ENCODE measurements around the gene RBFOX2. TPM values are rescaled to one million over a fixed set of nuclear protein-coding genes. Genes with fewer than 3 reads are reported as not detected.

Gene RBFOX2
- total RNA-seq, 2 experiments from 2014 or later, result 54.3 to 78.7 TPM

- no peaks in the 10 kb centered on the region for H3K9me2 ChIP-seq (ENCODE audit: insufficient read depth, low read length)
Measured at GRCh38 chr22:35947794-35948425, 80.7 kb downstream of the RBFOX2 start.

DNA sequence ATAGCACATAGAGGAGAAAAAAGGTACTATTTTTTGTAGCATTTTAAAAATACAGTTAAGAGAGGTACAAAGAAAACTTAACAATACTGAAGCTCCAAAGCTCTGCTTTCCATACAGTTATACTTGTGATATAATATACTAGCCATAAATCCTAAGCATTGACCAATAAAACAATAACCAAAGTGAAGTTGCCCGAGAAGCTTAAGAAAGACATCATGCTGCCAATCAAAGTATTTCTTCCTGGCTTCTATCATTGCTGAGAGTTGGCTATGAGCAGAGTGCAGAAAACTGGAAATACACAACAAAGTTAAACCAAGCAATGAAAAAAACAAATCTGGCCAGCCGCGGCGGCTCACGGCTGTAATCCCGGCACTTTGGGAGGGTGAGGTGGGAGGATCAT lies 84.2 kb downstream of the RBFOX2 start:
- CTCF ChIA-PET (ENCODE audit: unreplicated experiment), result no interaction called here
- H3K4me2 ChIP-seq (ENCODE audit: low read length), result no peak overlapping the region
- no peak overlapping the region for H3K27ac ChIP-seq (ENCODE audit: low read depth, low read length, poor library complexity, severe bottlenecking)
- no peak overlapping the region for H3K4me3 ChIP-seq (ENCODE audit: low read depth, low read length, poor library complexity, severe bottlenecking)
- no TSS peak for BruUV-seq (replicated peaks)
- H2AFZ ChIP-seq (ENCODE audit: low read length), result no peak overlapping the region
- peaks cover 7% of the 10 kb centered on the region; the same call in 1 of the 2 replicates for H4K20me1 ChIP-seq (ENCODE audit: insufficient read depth, low read length)
- no peaks in the 10 kb centered on the region for H3K79me2 ChIP-seq (ENCODE audit: insufficient read depth, low read depth, low read length)
- TF ChIP-seq, protein P1, sequence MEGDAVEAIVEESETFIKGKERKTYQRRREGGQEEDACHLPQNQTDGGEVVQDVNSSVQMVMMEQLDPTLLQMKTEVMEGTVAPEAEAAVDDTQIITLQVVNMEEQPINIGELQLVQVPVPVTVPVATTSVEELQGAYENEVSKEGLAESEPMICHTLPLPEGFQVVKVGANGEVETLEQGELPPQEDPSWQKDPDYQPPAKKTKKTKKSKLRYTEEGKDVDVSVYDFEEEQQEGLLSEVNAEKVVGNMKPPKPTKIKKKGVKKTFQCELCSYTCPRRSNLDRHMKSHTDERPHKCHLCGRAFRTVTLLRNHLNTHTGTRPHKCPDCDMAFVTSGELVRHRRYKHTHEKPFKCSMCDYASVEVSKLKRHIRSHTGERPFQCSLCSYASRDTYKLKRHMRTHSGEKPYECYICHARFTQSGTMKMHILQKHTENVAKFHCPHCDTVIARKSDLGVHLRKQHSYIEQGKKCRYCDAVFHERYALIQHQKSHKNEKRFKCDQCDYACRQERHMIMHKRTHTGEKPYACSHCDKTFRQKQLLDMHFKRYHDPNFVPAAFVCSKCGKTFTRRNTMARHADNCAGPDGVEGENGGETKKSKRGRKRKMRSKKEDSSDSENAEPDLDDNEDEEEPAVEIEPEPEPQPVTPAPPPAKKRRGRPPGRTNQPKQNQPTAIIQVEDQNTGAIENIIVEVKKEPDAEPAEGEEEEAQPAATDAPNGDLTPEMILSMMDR (conservative IDR thresholded peaks at IDR 0.05; ENCODE audit: low read length), result no peak
- TF ChIP-seq EZH2phosphoT487 (IDR thresholded peaks at IDR 0.05; ENCODE audit: borderline replicate concordance, low read depth, low read length), result no peak
- H3K9me2 ChIP-seq (ENCODE audit: insufficient read depth, low read length), result no peaks in the 10 kb centered on the region
- no peak for DNase-seq (ENCODE audit: low spot score)
- intact Hi-C loops (cut with micrococcal nuclease; ENCODE audit: unreplicated experiment), result loop anchor here (5.0 kb wide), 1 partner anchor 103 kb away; no protein-coding TSS in a partner anchor
- no peaks in the 10 kb centered on the region for H3K36me3 ChIP-seq (ENCODE audit: insufficient read depth, low read length)
- H3K9me3 ChIP-seq (ENCODE audit: low read length), result no peaks in the 10 kb centered on the region
- H3K4me1 ChIP-seq (ENCODE audit: insufficient read depth, low read length, poor library complexity, severe bottlenecking), result no peaks in the 10 kb centered on the region
- POLR2A ChIA-PET, result interaction anchor here (0.8 kb wide), 1 partner anchor 44 kb away, joined by 3 read pairs; no protein-coding TSS in a partner anchor

More at GRCh38 chr22:35947794-35948425, 80.7 kb downstream of the RBFOX2 start:
- BruUV-seq (replicated peaks), result no TSS peak
- TF ChIP-seq, protein P1 (conservative IDR thresholded peaks at IDR 0.05; ENCODE audit: low read length), result no peak
- TF ChIP-seq EZH2phosphoT487 (IDR thresholded peaks at IDR 0.05; ENCODE audit: borderline replicate concordance, low read depth, low read length), result no peak
- DNase-seq (ENCODE audit: low spot score), result no peak
- Histone ChIP-seq H4K20me1 (ENCODE audit: insufficient read depth, low read length) (no peaks in the 10 kb centered on the region), H3K79me2 (ENCODE audit: insufficient read depth, low read depth, low read length) (no peaks in the 10 kb centered on the region), H3K9me3 (ENCODE audit: low read length) (no peaks in the 10 kb centered on the region), H3K4me3 (ENCODE audit: low read depth, low read length, poor library complexity, severe bottlenecking) (no peak overlapping the region), H3K4me2 (ENCODE audit: low read length) (no peak overlapping the region), H3K4me1 (ENCODE audit: insufficient read depth, low read length, poor library complexity, severe bottlenecking) (no peaks in the 10 kb centered on the region), H2AFZ (ENCODE audit: low read length) (no peak overlapping the region), H3K36me3 (ENCODE audit: insufficient read depth, low read length) (no peaks in the 10 kb centered on the region), H3K27ac (ENCODE audit: low read depth, low read length, poor library complexity, severe bottlenecking) (no peak overlapping the region)
- intact Hi-C loops (cut with micrococcal nuclease; ENCODE audit: unreplicated experiment), result loop anchor here (5.0 kb wide), 1 partner anchor 59 kb away; no protein-coding TSS in a partner anchor
- POLR2A ChIA-PET, result interaction anchor here (0.6 to 1.0 kb wide), 7 partner anchors 11 to 648 kb away, joined by 3 to 10 read pairs (median 4); partner anchors contain the start of gene APOL2
- CTCF ChIA-PET (ENCODE audit: unreplicated experiment), result no interaction called here

- no peak for TF ChIP-seq EZH2phosphoT487 (IDR thresholded peaks at IDR 0.05; ENCODE audit: borderline replicate concordance, low read depth, low read length)
- TF ChIP-seq, protein P1 (conservative IDR thresholded peaks at IDR 0.05; ENCODE audit: low read length), result no peak
- no peak for DNase-seq (ENCODE audit: low spot score)
- no peak overlapping the region for H3K4me3 ChIP-seq (ENCODE audit: low read depth, low read length, poor library complexity, severe bottlenecking)
- no peaks in the 10 kb centered on the region for H3K4me1 ChIP-seq (ENCODE audit: insufficient read depth, low read length, poor library complexity, severe bottlenecking)
- intact Hi-C loops (cut with micrococcal nuclease; ENCODE audit: unreplicated experiment), result loop anchor here (5.0 kb wide), 1 partner anchor 107 kb away; no protein-coding TSS in a partner anchor
- no peak overlapping the region for H3K4me2 ChIP-seq (ENCODE audit: low read length)
- BruUV-seq (replicated peaks), result no TSS peak
- no peaks in the 10 kb centered on the region for H3K9me3 ChIP-seq (ENCODE audit: low read length)
- no peaks in the 10 kb centered on the region for H3K9me2 ChIP-seq (ENCODE audit: insufficient read depth, low read length)
- peaks cover 7% of the 10 kb centered on the region; the same call in 1 of the 2 replicates for H4K20me1 ChIP-seq (ENCODE audit: insufficient read depth, low read length)
- H3K36me3 ChIP-seq (ENCODE audit: insufficient read depth, low read length), result peaks cover 8% of the 10 kb centered on the region; the same call in 1 of the 2 replicates
- POLR2A ChIA-PET, result interaction anchor here (1.0 kb wide), 1 partner anchor 131 kb away, joined by 4 read pairs; no protein-coding TSS in a partner anchor
- CTCF ChIA-PET (ENCODE audit: unreplicated experiment), result no interaction called here
- H3K79me2 ChIP-seq (ENCODE audit: insufficient read depth, low read depth, low read length), result no peaks in the 10 kb centered on the region
- H2AFZ ChIP-seq (ENCODE audit: low read length), result no peak overlapping the region
- H3K27ac ChIP-seq (ENCODE audit: low read depth, low read length, poor library complexity, severe bottlenecking), result no peak overlapping the region
Measured at GRCh38 chr22:35940166-35940565, 88.5 kb downstream of the RBFOX2 start.

Measured in OCI-LY7 (cell line).